Esophagus squamous epithelium (tissue), 4 donors: ENCODE data around the gene RAPGEF4.

ENCODE experiments used
- POLR2A ChIP-seq, 4 donors: fragments of 450-650 bp; IDR thresholded peaks; one replicate each; pipeline ENCODE4 v1.6.1; 2017; ENCODE audit warnings: antibody characterized with exemption in 4 of 4, mild to moderate bottlenecking in 4 of 4, moderate library complexity in 3 of 4
- TF ChIP-seq, protein P1 (sequence below), 6 experiments: fragments of 450-650 bp in 4 of 6; fragments of 200-600 bp in 2 of 6; sonication (generic) in 2 of 6; IDR thresholded peaks; one replicate each; pipeline ENCODE4 v1.5.1; 2016 to 2019; ENCODE audit warnings: antibody characterized with exemption in 6 of 6, mild to moderate bottlenecking in 4 of 6, moderate library complexity in 4 of 6

DNA sequence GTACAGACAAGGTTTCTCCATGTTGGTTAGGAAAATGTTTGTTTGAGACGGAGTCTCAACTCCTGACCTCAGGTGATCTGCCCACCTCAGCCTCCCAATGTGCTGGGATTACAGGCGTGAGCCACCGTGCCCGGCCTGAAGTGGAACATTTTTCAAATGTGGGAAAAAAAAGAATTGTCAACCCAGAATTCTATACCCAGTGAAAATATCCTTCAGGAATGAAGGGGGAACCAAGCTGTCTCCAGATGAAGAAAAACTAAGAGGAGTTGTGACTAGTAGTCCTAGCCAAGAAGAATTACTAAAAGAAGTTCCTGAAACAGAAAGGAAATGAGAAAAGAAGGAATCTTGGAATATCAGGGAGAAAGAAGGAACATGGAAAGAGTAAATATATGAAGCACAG is 25.7 kb downstream of the RAPGEF4 start:
- TF ChIP-seq, protein P1, sequence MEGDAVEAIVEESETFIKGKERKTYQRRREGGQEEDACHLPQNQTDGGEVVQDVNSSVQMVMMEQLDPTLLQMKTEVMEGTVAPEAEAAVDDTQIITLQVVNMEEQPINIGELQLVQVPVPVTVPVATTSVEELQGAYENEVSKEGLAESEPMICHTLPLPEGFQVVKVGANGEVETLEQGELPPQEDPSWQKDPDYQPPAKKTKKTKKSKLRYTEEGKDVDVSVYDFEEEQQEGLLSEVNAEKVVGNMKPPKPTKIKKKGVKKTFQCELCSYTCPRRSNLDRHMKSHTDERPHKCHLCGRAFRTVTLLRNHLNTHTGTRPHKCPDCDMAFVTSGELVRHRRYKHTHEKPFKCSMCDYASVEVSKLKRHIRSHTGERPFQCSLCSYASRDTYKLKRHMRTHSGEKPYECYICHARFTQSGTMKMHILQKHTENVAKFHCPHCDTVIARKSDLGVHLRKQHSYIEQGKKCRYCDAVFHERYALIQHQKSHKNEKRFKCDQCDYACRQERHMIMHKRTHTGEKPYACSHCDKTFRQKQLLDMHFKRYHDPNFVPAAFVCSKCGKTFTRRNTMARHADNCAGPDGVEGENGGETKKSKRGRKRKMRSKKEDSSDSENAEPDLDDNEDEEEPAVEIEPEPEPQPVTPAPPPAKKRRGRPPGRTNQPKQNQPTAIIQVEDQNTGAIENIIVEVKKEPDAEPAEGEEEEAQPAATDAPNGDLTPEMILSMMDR (IDR thresholded peaks at IDR 0.05), result no peak
- TF ChIP-seq POLR2A (IDR thresholded peaks at IDR 0.05), result no peak
